IMR-90 (cell line): ENCODE results near the gene CFAP119. TPM values are rescaled to one million over a fixed set of nuclear protein-coding genes. Genes with fewer than 3 reads are reported as not detected.

Experiments used
- ATAC-seq: fragments of 200-7000 bp; cut with Tn5 transposase; 2 replicates; pipeline ENCODE4 v1.9.1; 2020; ENCODE audit warnings: low read depth, mild to moderate bottlenecking, moderate library complexity
- BruUV-seq: library from RNA; stranded (reverse); fragments of 400-500 nt; replicated peaks from 2 replicates; lab custom pipeline; 2021; lab: Mats Ljungman, UMichigan
- CTCF ChIA-PET: fragments of 300-600 bp; formaldehyde crosslinking; extraction: SDS; loops from one replicate; lab custom pipeline; 2021; ENCODE audit warnings: antibody characterized with exemption; lab: Yijun Ruan, JAX
- POLR2A ChIA-PET: fragments of 300-600 bp; sonication (Branson Sonifier 250); formaldehyde crosslinking; loops from one replicate; lab custom pipeline; 2022; ENCODE audit warnings: antibody characterized with exemption; ENCODE audit not compliant: unreplicated experiment; lab: Charles Lee
- DNase-seq: peaks from one replicate; pipeline ENCODE4 v3.0.0; 2013
- H2AFZ ChIP-seq: replicated peaks from 2 replicates; pipeline ENCODE3; 2013; ENCODE audit warnings: low read length, mild to moderate bottlenecking; ENCODE audit not compliant: poor library complexity
- H2AK5ac ChIP-seq: 2 replicates; pipeline ENCODE4 v1.6.1; 2013; ENCODE audit warnings: low read depth, low read length, inconsistent platforms
- H2AK9ac ChIP-seq: replicated peaks from 2 replicates; pipeline ENCODE3; 2013; ENCODE audit warnings: mild to moderate bottlenecking, low read depth, low read length, moderate library complexity; ENCODE audit not compliant: poor library complexity
- H2BK120ac ChIP-seq: 2 replicates; pipeline ENCODE4 v1.6.1; 2013; ENCODE audit warnings: low read depth, low read length, inconsistent platforms
- H2BK15ac ChIP-seq: 3 replicates; pipeline ENCODE4 v1.6.1; 2013; ENCODE audit warnings: low read depth, low read length, inconsistent platforms
- H2BK20ac ChIP-seq: 2 replicates; pipeline ENCODE4 v1.6.1; 2013; ENCODE audit warnings: low read depth, mild to moderate bottlenecking, inconsistent platforms, low read length, moderate library complexity
- H2BK5ac ChIP-seq: 2 replicates; pipeline ENCODE4 v1.6.1; 2013; ENCODE audit warnings: mild to moderate bottlenecking, low read depth, low read length, inconsistent platforms; ENCODE audit not compliant: poor library complexity, severe bottlenecking
- H3K14ac ChIP-seq: replicated peaks from 2 replicates; pipeline ENCODE4 v1.6.1; 2013; ENCODE audit warnings: low read depth, low read length, inconsistent platforms
- H3K18ac ChIP-seq: 2 replicates; pipeline ENCODE4 v1.6.1; 2013; ENCODE audit warnings: low read depth, low read length, control low read depth
- H3K23ac ChIP-seq: 2 replicates; pipeline ENCODE4 v1.6.1; 2013; ENCODE audit warnings: low read depth, low read length, inconsistent platforms
- H3K27ac ChIP-seq: 2 replicates; pipeline ENCODE4 v1.5.1; 2013; ENCODE audit warnings: mild to moderate bottlenecking, control low read depth, low read length; ENCODE audit not compliant: insufficient read depth
- H3K27me3 ChIP-seq: 2 replicates; pipeline ENCODE4 v1.6.1; 2013; ENCODE audit warnings: low read length; ENCODE audit not compliant: control insufficient read depth, insufficient read depth
- H3K36me3 ChIP-seq: 2 replicates; pipeline ENCODE4 v1.6.1; 2013; ENCODE audit warnings: low read length, mixed read lengths; ENCODE audit not compliant: control insufficient read depth, insufficient read depth
- H3K4ac ChIP-seq: 2 replicates; pipeline ENCODE4 v1.6.1; 2013; ENCODE audit warnings: low read depth, low read length, inconsistent platforms
- H3K4me1 ChIP-seq: 2 replicates; pipeline ENCODE4 v1.6.1; 2013; ENCODE audit warnings: low read length, mixed read lengths; ENCODE audit not compliant: control insufficient read depth, insufficient read depth
- H3K4me2 ChIP-seq: 2 replicates; pipeline ENCODE4 v1.6.1; 2013; ENCODE audit warnings: low read depth, mild to moderate bottlenecking, control low read depth, low read length, moderate library complexity
- H3K4me3 ChIP-seq: 2 replicates; pipeline ENCODE4 v1.5.1; 2013; ENCODE audit warnings: low read depth, mild to moderate bottlenecking, control low read depth, low read length, moderate library complexity; ENCODE audit not compliant: insufficient read depth
- H3K56ac ChIP-seq: 2 replicates; pipeline ENCODE4 v1.6.1; 2013; ENCODE audit warnings: low read length, inconsistent platforms; ENCODE audit not compliant: insufficient read depth; ENCODE audit errors: extremely low read depth
- H3K79me1 ChIP-seq, 2 experiments: 2 replicates each; pipeline ENCODE4 v1.6.1; 2013; ENCODE audit warnings: low read length in 2 of 2, inconsistent platforms in 1 of 2, low read depth in 1 of 2
- H3K9ac ChIP-seq: 2 replicates; pipeline ENCODE4 v1.6.1; 2013; ENCODE audit warnings: low read depth, low read length, control low read depth
- H3K9me1 ChIP-seq: 2 replicates; pipeline ENCODE4 v1.6.1; 2013; ENCODE audit warnings: low read length, inconsistent platforms; ENCODE audit not compliant: insufficient read depth
- H3K9me3 ChIP-seq: 2 replicates; pipeline ENCODE4 v1.6.1; 2013; ENCODE audit warnings: low read length; ENCODE audit not compliant: control insufficient read depth, insufficient read depth
- H4K20me1 ChIP-seq: 2 replicates; pipeline ENCODE4 v1.6.1; 2013; ENCODE audit warnings: low read length, inconsistent platforms; ENCODE audit not compliant: insufficient read depth
- H4K5ac ChIP-seq: 2 replicates; pipeline ENCODE4 v1.6.1; 2013; ENCODE audit warnings: mild to moderate bottlenecking, low read depth, low read length, control low read depth
- H4K8ac ChIP-seq, 2 experiments: 2 replicates each; pipeline ENCODE4 v1.6.1; 2013; ENCODE audit warnings: low read depth in 2 of 2, low read length in 2 of 2, control low read depth in 1 of 2, inconsistent platforms in 1 of 2
- H4K91ac ChIP-seq: 2 replicates; pipeline ENCODE4 v1.6.1; 2013; ENCODE audit warnings: low read depth, low read length, inconsistent platforms; ENCODE audit not compliant: insufficient read depth
- CEBPB ChIP-seq: IDR thresholded peaks from 2 replicates; pipeline ENCODE4 v1.6.1; 2012; ENCODE audit warnings: low read depth, low read length, improper control_type of control experiment
- FOS ChIP-seq: fragments of 150-350 bp; IDR thresholded peaks from 2 replicates; pipeline ENCODE4 v1.6.1; 2016; ENCODE audit warnings: low read depth, low read length
- MAFK ChIP-seq: IDR thresholded peaks from 2 replicates; pipeline ENCODE4 v1.6.1; 2012; ENCODE audit warnings: low read depth, low read length, improper control_type of control experiment
- MXI1 ChIP-seq: IDR thresholded peaks from 2 replicates; pipeline ENCODE4 v1.6.1; 2012; ENCODE audit warnings: low read depth, mild to moderate bottlenecking, low read length, moderate library complexity, borderline replicate concordance
- POLR2A ChIP-seq: IDR thresholded peaks from 2 replicates; pipeline ENCODE4 v1.6.1; 2012; ENCODE audit warnings: mild to moderate bottlenecking, low read depth, low read length
- RAD21 ChIP-seq: IDR thresholded peaks from 2 replicates; pipeline ENCODE4 v1.6.1; 2012; ENCODE audit warnings: low read length, improper control_type of control experiment
- RCOR1 ChIP-seq: IDR thresholded peaks from 2 replicates; pipeline ENCODE4 v1.6.1; 2012; ENCODE audit warnings: mild to moderate bottlenecking, low read length, improper control_type of control experiment; ENCODE audit not compliant: insufficient replicate concordance
- SMC3 ChIP-seq: fragments of 150-350 bp; IDR thresholded peaks from 2 replicates; pipeline ENCODE4 v1.6.1; 2016; ENCODE audit warnings: low read depth, mild to moderate bottlenecking, antibody characterized with exemption, low read length, moderate library complexity
- WGBS, 2 experiments: methylation state at CpG; one replicate each; pipeline versions ENCODE4 v1.1.5 to v1.1.7; 2013; ENCODE audit warnings: missing lambda C conversion rate in 2 of 2; ENCODE audit not compliant: insufficient read length in 1 of 2; ENCODE audit errors: extremely low coverage in 2 of 2; 5-methylcytosine and 5-hydroxymethylcytosine counted together
- dilution Hi-C: fragments of 300-500 bp; cut with HindIII; formaldehyde crosslinking; loops from one replicate; pipeline ENCODE4 v1.14.3; 2018; ENCODE audit warnings: low sequenced_read_pairs; ENCODE audit not compliant: unreplicated experiment
- in situ Hi-C: fragments of 300-500 bp; cut with MboI; formaldehyde crosslinking; loops from 3 replicates; pipeline ENCODE4 v1.14.3; 2019; ENCODE audit warnings: low sequenced_read_pairs, inconsistent platforms, mixed read lengths
- intact Hi-C: fragments of 100-400 bp; cut with micrococcal nuclease; formaldehyde crosslinking; loops from 2 replicates; pipeline ENCODE4 v1.10.0; 2022
- polyA plus RNA-seq, 3 experiments: library from polyadenylated mRNA; depleted of rRNA; stranded (reverse); fragments of >200 nt; gene quantifications; 2 replicates each; pipeline ENCODE4 v1.2.3, GENCODE V29; 2012; ENCODE audit warnings: low replicate concordance in 1 of 3
- total RNA-seq: library from RNA; depleted of rRNA; stranded (reverse); fragments of >200 nt; gene quantifications from 2 replicates; pipeline ENCODE4 v1.2.3, GENCODE V29; 2012
- TF ChIP-seq, protein P1 (sequence below): conservative IDR thresholded peaks from 2 replicates; pipeline ENCODE4 v1.5.1; 2012; ENCODE audit warnings: mild to moderate bottlenecking, low read depth, low read length, improper control_type of control experiment

Gene CFAP119
- total and polyA plus RNA-seq, 2 of the 4 experiments (the other 2 are of a cell fraction) = 0.90 to 7.6 TPM

DNA sequence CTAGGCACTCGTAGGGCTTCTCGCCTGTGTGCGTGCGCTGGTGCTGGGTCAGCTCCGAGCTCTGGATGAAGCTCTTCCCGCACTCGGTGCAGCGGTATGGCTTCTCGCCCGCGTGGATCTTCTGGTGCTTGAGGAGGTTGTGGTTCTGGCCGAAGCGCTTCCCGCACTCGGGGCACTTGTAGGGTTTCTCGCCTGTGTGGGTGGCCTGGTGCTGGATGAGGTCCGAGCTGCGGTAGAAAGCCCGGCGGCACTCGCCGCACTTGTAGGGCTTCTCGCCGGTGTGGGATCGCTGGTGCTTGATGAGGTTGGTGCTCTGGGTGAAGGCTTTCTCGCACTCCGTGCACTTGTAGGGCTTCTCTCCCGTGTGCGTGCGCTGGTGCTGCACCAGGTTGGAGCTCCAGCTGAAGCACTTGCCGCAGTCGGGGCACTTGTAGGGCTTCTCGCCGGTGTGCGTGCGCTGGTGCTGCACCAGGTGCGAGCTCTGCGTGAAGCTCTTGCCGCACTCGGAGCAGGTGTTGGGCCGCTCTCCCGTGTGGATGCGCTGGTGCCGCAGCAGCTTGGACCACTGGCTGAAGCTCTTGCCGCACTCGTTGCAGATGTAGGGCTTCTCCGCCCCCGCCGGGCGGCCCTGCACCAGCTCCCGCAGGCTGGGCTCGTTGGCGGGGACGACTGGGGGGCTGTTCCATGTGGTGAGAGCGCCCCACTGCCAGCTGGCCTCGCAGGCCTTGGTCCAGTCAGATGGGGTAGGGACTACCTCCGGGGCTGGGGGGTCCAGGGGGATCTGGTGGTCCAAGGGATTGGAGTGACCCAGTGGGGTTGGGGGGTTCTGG lies 21.6 kb upstream of the CFAP119 start (continued):
- TF ChIP-seq RAD21 = no peak

DNA sequence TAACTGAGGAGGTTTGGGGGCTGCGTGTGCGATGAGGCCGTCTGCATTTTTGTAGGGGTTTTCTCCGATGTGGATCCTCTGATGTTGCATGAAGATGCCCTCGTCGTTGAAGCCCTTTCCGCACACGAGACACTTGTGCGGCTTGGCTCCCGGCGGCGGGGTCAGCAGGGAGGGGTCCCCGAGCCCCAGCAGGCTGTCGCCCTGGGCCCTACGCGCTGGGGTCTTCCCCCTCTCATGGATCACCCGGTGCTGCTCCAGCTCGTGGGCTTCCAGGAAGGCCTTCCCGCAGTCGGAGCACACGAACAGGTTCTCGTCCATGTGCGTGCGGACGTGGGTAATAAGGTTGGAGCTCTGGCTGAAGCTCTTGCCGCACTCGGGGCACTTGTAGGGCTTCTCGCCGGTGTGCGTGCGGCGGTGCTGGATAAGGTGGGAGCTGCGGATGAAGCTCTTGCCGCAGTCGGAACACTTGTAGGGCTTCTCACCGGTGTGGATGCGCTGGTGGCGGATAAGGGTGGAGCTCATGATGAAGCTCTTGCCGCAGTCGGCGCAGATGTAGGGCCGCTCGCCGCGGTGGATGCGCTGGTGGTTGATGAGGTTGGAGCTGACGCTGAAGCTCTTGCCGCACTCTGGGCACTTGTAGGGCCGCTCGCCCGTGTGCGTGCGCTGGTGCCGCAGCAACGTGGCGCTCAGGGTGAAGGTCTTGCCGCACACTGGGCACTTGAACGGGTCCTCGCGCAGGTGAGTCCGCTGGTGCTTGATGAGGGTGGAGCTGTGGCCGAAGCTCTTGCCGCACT lies 20.8 kb upstream of the CFAP119 start:
- H2BK5ac ChIP-seq = no peak overlapping the region
- H3K4me1 ChIP-seq = peaks cover 8% of the 10 kb centered on the region
- H3K4me3 ChIP-seq = no peak overlapping the region
- H4K91ac ChIP-seq = no peak overlapping the region
- no peak overlapping the region for H3K56ac ChIP-seq
- no peak overlapping the region for H2AK5ac ChIP-seq
- BruUV-seq = no TSS peak
- no peak overlapping the region for H2BK20ac ChIP-seq
- H3K23ac ChIP-seq = no peak overlapping the region
- dilution Hi-C loops (no loop called here), in situ Hi-C loops (no loop called here), intact Hi-C loops (no loop called here)
- peaks cover 11 to 63% of the 10 kb centered on the region in 2 experiments for H3K79me1 ChIP-seq
- TF ChIP-seq FOS (no peak), SMC3 (no peak), RCOR1 (no peak), RAD21 (no peak), MAFK (no peak), MXI1 (no peak), POLR2A (no peak), CEBPB (no peak)
- TF ChIP-seq, protein P1, sequence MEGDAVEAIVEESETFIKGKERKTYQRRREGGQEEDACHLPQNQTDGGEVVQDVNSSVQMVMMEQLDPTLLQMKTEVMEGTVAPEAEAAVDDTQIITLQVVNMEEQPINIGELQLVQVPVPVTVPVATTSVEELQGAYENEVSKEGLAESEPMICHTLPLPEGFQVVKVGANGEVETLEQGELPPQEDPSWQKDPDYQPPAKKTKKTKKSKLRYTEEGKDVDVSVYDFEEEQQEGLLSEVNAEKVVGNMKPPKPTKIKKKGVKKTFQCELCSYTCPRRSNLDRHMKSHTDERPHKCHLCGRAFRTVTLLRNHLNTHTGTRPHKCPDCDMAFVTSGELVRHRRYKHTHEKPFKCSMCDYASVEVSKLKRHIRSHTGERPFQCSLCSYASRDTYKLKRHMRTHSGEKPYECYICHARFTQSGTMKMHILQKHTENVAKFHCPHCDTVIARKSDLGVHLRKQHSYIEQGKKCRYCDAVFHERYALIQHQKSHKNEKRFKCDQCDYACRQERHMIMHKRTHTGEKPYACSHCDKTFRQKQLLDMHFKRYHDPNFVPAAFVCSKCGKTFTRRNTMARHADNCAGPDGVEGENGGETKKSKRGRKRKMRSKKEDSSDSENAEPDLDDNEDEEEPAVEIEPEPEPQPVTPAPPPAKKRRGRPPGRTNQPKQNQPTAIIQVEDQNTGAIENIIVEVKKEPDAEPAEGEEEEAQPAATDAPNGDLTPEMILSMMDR = no peak
- no peak overlapping the region for H2AFZ ChIP-seq
- H4K8ac ChIP-seq = no peak overlapping the region
- peaks cover 8% of the 10 kb centered on the region for H4K20me1 ChIP-seq
- peaks cover 42% of the 10 kb centered on the region for H3K36me3 ChIP-seq
- ChIA-PET POLR2A (interaction anchor here (0.5 kb wide), 1 partner anchor 263 kb away, joined by 6 read pairs; no protein-coding TSS in a partner anchor), CTCF (no interaction called here)
- no peak overlapping the region for H2BK15ac ChIP-seq
- no peak overlapping the region for H3K9ac ChIP-seq
- H3K27ac ChIP-seq = no peak overlapping the region
- no peaks in the 10 kb centered on the region for H3K27me3 ChIP-seq
- peaks cover 18% of the 10 kb centered on the region; the same call in 1 of the 2 replicates for H3K9me1 ChIP-seq
- H2BK120ac ChIP-seq = no peak overlapping the region
- no peak overlapping the region for H3K18ac ChIP-seq
- H2AK9ac ChIP-seq = peak overlapping the region; percentile 9
- 96% methylated on average over 27 of the region's 63 CpGs; no CpG with 5 or more reads in 1 of the 2 experiments for WGBS, 2 experiments
- H3K4me2 ChIP-seq = no peak overlapping the region
- no peak for DNase-seq
- H4K5ac ChIP-seq = no peak overlapping the region
- H3K14ac ChIP-seq = no peak overlapping the region
- no peak overlapping the region for H3K4ac ChIP-seq
- no peaks in the 10 kb centered on the region for H3K9me3 ChIP-seq
- no peak for ATAC-seq
